Hematopoietic multipotent progenitor cell treated with erythropoietin and hydrocortisone succinate and interleukin-3 and kit ligand, for 6 days (in vitro differentiated cells): ENCODE measurements around the gene KCNK4.
"Not testable (repeated sequence)": the region's sequence is repeated elsewhere in the genome, so short reads cannot be mapped to it uniquely, and the experiment has no call there.

Experiments used
- DNase-seq: peaks from one replicate; pipeline ENCODE4 v3.0.0-alpha.2; 2015

KCNK4 gene

DNA sequence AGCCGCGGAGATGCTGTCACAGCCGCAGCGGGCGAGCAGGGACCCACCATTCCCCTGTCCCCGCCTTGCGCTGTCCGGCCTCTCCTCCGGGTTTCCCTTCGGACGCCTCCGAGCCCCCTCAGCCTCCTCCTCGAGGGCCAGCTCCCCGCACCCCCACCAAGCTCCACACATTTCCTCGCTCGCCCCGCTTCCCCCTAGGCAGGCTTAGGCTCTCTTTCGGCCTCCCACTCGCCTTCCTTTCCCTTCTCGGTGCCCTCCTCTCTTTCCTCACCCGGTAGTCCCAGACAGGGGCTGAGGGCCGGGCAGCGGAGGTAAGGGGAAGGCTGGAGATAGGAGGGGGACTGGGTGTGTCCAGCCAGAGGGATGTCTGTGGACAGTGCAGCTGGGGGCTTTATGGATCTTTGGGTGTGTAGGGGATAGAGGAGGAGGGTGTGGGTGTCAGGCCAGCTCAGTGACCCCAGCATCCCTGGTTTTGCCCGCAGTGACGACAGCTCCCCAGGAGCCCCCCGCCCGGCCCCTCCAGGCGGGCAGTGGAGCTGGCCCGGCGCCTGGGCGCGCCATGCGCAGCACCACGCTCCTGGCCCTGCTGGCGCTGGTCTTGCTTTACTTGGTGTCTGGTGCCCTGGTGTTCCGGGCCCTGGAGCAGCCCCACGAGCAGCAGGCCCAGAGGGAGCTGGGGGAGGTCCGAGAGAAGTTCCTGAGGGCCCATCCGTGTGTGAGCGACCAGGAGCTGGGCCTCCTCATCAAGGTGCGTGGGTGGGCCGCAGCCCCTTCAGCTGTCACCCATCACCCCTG lies 1.6 kb downstream of the KCNK4 start:
- DNase-seq: no peak

DNA sequence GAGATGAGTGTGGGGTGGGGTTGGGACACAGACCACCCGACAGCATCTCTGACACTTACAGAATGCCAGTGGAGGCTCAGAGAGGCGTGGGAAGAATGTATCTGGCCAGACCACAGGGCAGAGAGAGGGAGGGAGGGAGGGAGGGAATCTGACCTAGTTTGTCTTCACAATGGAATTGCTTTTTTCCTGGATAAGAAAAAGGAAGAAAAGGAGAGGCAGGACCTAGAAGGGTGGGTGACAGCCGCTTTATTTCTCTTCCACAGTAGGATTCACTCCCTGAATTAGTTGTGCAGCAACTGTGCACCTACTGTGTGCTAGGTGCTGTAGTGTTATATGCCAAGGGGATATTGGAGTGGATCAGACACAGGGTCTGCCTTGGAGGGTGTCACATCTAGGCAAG lies 3.7 kb downstream of the KCNK4 start:
- no peak for DNase-seq

DNA sequence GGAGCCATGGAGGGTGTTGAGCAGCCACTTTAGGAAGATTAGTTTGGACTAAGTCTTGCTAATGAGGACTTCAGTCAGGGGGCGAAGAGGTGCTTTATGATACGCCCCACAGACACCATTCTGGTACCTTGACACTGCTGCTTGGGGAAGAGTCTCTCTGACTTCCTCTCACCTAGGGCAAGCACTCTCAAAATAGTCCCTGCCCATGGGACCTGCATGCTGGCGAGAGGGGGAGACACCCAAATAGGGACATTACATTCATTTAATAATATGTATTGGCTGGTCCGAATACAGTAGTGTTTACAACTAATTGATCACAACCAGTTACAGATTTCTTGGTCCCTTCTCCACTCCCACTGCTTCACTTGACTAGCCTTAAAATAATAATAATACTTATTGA lies 4.7 kb downstream of the KCNK4 start:
- DNase-seq: no peak

DNA sequence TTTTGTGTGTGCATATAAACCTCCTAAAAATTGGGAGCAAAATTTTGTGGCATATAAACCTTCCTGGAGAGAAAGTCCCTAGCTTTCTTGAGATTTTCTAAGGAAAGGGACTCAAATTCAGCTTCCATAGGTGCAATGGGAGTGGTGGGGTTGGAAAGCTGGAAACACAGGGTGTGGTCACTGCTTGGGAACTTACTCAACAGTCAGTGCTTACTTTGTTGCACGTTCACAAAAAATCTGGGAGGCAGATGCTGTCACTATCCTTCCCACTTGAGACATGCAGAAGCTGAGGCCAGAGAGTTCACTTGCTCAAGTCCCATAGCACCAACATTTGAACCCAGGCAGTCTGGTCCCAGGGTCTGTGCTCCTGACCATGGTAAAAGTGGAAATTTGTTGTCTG lies 5.1 kb downstream of the KCNK4 start:
- no peak for DNase-seq

DNA sequence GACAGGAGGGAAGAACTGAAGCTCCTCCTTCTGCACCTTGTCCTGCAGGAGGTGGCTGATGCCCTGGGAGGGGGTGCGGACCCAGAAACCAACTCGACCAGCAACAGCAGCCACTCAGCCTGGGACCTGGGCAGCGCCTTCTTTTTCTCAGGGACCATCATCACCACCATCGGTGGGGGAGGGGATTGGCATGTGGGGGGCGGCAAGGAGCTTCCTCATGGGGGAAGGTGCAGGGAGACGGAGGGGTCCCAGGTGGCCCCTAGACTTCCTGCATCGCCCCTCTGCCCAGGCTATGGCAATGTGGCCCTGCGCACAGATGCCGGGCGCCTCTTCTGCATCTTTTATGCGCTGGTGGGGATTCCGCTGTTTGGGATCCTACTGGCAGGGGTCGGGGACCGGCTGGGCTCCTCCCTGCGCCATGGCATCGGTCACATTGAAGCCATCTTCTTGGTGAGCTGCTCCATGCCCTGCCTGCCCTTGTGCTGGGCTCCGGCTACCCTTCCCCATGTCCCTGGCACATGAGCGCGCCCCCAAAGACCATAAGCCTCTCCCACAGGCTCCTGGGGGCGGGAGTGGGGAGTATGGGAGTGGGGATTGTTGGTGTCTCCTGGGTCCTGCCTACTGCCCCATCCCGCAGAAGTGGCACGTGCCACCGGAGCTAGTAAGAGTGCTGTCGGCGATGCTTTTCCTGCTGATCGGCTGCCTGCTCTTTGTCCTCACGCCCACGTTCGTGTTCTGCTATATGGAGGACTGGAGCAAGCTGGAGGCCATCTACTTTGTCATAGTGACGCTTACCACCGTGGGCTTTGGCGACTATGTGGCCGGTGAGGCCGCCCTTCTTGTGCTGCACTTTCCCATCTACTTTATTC lies 6.0 kb downstream of the KCNK4 start:
- no peak for DNase-seq

DNA sequence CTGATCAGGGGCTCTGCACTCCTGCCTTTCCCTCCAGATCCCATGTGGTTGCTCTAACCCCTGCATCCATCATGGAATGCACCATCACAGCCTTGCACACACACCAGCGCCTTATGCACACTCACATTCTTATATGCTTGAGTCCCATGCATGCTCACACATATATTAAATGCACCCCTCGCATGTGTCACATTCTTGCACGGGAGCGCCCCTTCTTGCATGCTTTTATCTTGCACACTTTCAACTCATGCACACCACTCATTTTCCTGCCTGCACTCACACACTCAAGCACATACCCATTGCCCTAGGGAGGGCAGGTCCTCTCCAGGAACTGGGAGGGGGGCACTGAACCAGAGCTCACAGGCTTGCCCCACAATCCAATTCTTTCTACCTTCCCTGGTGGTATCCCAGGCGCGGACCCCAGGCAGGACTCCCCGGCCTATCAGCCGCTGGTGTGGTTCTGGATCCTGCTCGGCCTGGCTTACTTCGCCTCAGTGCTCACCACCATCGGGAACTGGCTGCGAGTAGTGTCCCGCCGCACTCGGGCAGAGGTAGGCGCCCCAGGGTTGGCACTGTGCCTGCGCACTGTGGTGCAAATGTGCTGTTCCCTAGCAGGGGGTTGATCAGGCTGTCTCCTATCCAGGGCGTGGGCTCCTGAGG lies 6.7 kb downstream of the KCNK4 start:
- peak; percentile 65 for DNase-seq

DNA sequence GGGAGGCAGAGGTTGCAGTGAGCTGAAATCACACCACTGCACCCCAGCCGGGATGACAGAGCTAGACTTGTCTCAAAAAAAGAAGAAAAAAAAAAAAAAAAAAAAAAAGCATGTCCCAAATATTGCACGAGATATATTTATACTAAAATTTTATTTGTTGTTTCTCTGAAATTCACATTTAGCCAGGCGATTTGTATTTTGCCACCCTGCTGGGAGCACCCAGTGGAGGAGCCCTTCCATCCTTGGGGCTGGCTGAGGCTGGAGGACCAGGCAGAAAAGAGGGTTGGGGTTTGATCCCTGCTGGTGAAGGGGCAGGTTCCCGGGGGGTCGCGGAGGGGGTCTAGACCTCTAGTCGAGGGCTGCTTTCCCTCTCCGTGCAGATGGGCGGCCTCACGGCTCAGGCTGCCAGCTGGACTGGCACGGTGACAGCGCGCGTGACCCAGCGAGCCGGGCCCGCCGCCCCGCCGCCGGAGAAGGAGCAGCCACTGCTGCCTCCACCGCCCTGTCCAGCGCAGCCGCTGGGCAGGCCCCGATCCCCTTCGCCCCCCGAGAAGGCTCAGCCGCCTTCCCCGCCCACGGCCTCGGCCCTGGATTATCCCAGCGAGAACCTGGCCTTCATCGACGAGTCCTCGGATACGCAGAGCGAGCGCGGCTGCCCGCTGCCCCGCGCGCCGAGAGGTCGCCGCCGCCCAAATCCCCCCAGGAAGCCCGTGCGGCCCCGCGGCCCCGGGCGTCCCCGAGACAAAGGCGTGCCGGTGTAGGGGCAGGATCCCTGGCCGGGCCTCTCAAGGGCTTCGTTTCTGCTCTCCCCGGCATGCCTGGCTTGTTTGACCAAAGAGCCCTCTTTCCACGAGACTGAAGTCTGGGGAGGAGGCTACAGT lies 8.1 kb downstream of the KCNK4 start:
- peak; percentile 44 for DNase-seq

DNA sequence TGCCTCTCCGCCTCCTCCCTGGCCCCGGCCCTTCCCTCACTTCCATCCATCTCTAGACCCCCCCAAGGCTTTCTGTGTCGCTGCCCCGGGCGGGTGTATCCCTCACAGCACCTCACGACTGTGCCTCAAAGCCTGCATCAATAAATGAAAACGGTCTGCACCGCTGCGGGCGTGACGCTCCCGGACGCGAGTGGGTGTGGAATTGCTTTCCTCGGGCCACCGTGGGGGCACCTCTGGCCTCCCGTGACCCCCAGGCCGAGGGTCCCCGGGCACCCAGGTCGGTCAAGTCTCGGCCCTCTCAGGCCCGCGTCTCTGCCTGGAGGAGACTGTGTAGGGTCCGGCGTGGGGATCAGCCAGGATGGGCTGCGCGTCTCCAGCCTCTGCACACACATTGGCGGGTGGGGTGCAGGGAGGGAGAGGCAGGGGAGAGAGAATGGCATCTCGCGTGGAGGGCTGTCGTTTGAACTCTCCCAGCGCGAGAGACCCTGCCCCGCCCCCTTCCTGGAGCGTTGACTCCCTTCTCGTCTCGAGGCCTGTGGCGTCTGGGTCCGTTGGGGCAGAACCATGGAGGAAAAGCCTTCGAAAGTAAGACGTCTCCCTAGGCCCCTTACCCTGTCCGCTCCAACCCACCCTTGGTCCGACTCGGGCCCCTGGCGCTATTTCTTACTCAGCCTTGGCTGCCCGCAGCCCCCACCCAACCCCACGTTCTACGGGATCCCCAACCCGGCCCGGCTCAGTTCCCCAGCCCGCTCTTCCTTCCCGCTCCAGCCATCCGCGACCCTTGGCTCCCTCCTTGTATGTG lies 8.9 kb downstream of the KCNK4 start, which contains the start of gene CATSPERZ:
CATSPERZ (plus strand) TSS at position 512 of the 802 bp plus-strand sequence; CDS start at position 565, 53 bp downstream.
- DNase-seq: no peak

DNA sequence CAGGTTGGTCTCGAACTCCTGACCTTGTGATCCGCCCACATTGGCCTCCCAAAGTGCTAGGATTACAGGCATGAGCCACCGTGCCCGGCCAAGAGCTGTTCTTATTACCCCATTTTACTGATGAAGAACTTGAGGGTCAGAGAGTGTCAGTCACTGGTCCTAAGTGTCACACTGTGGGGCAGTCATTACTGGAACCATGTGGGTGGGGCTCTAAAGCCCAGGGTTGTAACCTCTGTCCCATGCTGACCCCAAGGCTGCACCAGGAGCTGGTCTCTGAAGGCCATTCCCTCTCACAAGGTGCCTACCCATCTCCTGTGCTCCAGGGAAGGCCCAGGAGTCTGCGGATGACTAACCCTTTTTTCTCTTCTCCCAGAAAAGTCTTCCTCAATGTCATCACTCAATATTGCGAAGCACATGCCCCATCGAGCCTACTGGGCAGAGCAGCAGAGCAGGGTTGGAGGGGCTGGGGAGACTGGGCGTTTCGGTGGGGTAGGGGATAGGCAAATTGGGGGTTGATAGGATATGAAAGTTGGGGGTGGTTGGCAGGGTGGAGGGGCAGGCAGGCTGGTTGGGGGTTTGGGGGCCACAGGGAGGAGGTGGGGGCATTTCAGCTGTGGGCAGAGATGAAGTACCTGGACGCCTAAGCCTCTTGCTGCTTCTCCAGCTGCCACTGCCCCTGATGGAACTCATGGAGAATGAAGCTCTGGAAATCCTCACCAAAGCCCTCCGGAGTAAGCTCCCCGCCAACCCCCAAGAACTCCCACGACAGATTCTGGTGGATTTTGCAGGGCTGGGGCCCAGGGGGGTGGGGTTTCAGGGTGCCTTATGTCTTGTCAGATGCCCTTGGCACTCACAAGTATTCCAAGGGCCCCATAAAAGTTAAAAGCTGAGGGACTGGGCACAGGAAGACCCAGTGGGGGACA lies 12.3 kb downstream of the KCNK4 start:
- no peak for DNase-seq

DNA sequence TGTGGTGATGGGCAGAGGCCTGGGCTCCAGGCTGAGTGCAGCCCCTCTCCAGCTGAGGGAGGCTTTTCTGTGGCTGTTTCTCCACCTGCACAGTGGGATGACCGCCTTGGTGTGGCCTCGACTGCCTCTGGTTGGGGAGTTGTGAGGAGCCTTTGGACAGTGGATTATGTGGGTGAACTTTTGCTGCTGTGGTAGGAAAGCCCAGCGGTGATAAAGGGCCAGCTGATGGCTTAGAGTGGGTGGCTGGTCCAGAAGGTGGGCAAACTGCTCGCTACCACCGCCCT lies 12.9 kb downstream of the KCNK4 start:
- DNase-seq: no peak

DNA sequence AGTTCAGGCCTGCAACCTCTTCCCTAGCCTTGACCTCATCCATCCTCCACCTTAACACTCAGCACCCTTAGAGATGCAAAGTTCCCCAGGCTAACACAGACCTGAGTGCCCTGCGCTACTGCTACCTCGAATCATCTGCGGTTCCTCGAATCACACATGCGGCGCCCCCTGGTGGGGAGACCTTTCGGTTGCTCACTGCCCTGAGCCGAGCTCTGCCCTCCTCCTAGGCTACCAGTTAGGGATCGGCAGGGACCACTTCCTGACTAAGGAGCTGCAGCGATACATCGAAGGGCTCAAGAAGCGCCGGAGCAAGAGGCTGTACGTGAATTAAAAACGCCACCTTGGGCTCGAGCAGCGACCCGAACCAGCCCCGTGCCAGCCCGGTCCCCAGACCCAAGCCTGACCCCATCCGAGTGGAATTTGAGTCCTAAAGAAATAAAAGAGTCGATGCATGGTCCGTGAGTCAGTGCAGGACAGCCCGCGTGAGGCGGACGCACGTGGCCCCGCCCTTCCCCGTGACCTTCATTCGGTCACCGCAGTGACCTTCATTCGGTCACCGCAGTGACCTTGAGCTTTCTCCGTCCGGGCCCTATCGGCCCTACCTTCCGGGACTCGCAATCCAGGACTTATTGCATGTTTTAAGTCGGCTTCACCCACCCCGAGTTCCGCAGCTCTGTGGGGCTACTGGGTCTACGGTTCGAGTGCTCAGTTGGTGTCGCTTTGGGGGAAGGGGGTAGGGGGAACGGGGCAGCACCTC lies 13.4 kb downstream of the KCNK4 start:
- DNase-seq: peak; percentile 99

DNA sequence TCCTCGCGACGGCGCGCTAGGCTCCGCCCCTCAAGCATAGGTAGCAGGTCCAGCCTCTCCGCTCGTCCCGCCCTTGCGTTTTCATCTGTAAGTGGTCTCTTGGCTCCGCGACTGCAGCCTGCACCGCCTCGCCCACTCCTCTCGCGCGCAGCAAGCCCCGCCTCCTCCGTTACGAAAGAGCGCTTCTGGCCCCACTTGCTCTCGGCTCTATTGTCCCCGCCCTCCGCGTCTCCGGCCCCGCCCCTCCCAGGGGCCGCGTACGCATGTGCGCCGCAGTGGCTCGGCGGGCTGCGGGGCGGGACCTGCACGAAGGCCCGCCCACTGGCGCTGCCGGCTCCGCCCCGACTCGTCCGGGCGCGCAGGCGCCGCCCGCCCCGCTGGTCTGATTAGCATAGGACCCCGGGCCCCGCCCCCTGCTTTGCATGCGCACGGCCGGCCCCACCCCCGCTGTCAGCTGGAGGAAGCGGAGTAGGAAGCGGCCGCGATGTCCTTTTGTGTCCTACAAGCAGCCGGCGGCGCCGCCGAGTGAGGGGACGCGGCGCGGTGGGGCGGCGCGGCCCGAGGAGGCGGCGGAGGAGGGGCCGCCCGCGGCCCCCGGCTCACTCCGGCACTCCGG lies 14.1 kb downstream of the KCNK4 start, which contains the start of gene ESRRA:
ESRRA (plus strand) TSS at position 450 of the 616 bp plus-strand sequence. CDS start 1,656 bp downstream, outside the sequence.
- peak; percentile 99 for DNase-seq

DNA sequence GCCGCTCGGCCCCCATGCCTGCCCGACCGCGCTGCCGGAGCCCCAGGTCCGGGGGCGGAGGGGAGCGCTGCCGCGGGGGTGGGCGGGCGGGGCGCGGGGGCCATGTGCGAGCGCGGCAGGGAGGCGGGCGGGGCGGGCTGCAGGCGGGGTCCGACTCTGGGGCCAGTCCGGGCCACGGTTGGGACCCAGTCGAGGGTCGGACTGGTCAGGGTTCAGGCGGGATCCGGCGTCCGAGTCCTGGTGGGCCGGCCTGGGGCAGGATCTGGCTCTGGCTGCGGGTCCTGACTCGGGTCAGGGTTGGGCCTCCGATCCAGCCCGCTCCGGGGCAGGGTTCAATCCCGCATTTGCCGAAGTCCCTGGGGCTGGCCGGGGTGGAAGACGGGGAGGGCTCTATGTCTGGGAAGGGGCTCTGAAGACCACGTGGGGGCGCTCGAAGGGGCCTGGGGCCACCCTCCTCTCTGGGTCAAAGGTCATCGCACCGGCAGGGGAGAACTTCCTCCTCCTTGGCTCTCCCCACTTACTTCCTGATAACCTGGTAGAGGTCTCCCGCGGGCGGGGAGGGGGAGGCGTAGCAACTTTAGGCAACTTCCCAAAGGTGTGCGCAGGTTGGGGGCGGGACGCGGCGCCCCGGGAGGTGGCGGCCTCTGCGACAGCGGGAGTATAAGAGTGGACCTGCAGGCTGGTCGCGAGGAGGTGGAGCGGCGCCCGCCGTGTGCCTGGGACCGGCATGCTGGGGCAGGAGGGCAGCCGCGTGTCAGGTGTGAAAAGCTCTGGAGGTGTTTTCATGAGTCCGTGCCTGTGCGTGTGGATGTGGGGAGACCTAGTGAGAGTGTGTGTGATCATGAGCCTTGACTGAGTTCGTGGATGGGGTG lies 14.8 kb downstream of the KCNK4 start:
- DNase-seq: peak; percentile 82

DNA sequence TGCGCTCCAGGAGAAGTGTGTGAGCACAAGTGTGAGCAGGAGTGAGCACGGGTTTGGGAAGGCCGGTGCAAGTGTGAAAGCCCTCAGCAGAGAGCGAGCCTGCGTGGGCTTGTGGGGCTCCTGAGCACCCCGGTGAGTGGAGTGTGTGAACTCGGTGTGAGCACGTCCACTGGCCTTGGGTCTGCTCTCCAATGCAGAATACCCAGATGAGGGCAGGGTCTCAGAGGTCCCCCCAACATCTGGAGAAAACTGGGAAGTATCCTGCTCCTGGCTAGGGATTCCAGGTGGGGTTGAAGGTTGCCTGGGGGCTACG lies 15.4 kb downstream of the KCNK4 start:
- no peak for DNase-seq

DNA sequence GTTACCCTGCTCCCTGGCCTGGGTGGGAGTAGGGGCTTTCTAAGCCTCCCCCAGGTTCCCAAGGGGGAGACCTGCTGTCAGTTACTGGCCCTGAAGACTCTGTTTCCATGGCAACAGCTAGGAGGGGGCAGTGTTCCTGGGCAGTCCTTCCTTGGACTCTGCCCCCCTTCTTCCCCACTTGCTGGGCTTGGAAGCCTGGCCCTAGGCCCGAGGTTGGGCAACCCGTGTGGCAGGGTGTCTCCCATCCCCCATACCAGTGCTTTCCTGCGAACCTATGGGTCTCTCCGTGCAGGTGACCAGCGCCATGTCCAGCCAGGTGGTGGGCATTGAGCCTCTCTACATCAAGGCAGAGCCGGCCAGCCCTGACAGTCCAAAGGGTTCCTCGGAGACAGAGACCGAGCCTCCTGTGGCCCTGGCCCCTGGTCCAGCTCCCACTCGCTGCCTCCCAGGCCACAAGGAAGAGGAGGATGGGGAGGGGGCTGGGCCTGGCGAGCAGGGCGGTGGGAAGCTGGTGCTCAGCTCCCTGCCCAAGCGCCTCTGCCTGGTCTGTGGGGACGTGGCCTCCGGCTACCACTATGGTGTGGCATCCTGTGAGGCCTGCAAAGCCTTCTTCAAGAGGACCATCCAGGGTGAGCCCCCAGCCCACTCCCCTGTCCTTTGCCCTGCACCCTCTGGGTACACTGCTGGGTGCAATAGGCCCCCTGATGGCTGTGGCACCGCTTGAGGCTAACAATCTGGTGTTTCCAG lies 15.9 kb downstream of the KCNK4 start:
- peak; percentile 54 for DNase-seq

DNA sequence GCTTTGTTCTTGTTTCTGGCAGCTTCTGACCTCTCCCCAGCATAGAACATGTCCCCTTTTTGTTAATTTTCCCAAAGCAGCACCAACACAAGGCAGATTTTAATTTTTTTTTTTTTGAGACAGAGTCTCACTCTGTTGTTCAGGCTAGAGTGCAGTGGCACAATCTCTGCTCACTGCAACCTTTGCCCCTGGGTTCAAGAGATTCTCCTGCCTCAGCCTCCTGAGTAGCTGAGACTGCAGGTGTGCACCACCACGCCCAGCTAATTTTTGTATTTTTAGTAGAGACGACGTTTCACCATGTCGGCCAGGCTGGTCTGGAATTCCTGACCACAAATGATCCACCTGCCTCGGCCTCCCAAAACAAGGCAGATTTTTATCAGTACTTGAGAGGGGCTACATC lies 16.7 kb downstream of the KCNK4 start:
- DNase-seq: not testable (repeated sequence)

DNA sequence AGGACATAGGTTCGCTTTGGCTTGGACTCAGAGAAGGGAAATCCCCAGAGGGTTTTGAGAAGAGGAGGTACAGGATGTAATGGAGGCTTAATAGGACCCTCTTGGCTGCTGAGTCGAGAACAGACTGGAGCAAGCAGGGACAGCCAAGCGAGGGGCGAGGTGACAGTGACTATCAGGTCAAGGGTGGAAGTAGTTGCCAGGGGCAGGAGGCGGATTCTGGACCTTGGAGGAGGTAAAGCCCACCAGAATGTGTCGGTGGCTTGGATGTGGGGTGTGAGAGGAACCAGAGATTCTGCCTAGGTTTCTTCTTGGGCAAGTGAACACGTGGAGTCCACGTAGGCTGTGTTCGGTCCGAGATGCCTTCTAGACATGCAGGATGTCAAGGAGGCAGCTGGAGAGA lies 21.8 kb downstream of the KCNK4 start:
- DNase-seq: no peak
